GM19043 (cell line): ENCODE results near the gene TMSB15C.

Experiments
- ATAC-seq: cut with Tn5 transposase; IDR thresholded peaks from one replicate; pipeline ENCODE4 v1.9.1; 2021; ENCODE audit warnings: low read depth; ENCODE audit not compliant: unreplicated experiment

TMSB15C gene

DNA sequence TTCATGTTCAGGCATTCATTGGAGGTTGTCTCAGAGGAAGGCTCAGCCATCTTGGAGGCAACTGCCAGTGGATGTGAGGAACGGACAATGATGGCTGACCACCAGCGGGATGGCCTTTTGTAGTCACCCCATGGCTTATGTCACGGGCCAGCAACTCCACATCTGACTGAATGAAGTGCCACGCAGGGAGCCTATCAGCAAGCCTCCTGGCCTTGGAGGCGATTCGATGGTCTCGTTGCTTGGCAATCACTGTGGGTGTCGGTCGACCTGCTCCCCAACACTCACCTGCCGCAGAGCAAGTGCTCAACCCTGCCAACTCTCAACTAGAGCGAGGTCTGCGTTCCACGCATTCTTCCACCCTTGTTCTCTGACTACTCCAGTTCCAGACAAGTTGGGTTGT lies 28.9 kb downstream of the TMSB15C start:
- no peak for ATAC-seq

DNA sequence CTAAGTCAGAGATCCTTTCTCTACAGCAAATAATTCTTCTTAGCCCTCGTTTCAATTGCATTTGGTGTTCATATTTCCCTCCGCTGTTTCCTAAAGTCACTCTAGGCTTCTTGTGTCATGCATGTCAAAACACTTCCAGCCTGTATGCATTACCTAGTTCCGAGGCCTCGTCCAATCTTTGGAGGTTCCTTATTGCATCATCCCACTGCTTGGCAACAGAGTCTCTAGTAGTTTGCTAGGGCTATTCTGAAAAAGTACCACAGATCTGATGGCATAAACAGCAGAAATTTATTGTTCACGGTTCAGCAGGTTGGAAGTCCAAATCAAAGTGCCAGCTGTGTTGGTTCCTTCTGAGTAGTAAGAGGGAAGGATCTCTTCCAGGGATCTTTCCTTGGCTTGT lies 30.4 kb downstream of the TMSB15C start:
- ATAC-seq = no peak

DNA sequence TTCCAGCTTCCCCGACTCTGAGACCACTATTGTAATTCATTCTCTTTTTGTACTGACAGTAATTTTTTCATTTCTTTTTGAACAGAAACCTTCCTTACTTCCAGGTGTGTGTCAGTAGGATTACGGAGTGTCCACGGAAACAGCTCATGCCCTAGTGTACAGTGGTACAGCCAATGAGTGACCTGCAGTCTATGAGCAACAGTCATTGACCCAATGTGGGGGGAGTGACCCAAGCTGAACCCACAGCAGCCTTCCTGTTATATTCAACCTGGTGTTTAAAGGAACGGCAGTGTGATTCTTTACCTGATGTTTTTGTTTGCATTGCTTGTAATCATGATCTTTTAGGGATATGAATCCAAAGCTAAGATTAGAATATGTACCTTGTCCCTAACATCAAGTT lies 35.0 kb downstream of the TMSB15C start:
- ATAC-seq = no peak

DNA sequence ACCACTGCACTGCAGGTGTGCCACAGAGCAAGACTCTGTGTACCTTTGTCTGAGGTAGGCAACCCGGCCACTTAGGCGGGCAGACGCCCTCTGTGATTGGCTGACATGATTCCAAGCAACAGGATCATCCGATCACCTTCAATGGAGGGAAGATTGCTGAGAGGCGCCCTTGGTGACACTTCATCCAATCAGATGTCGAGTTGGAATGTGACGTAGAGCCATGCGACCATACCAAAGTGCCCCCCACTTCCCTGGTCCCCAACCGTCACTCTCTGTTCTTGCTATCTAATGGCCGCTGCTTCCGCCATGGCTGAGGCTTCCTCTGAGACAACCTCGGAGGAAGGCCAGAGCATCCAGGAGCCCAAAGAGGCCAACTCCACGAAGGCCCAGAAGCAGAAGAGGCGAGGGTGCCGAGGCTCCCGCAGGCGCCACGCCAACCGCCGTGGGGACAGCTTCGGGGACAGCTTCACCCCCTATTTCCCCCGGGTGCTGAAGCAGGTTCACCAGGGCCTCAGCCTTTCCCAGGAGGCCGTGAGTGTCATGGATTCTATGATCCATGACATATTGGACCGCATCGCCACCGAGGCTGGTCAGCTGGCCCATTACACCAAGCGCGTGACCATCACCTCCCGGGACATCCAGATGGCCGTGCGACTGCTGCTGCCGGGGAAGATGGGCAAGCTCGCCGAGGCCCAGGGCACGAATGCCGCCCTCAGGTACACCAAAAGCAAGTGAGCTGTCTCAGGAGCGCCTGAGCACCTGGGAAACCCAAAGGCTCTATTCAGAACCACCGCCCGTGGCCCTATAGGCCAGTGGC lies 36.1 kb downstream of the TMSB15C start, which contains the start of gene H2BW2:
Gene H2BW2 (plus strand): TSS at position 268 of the 817 bp plus-strand sequence. CDS start 39 bp downstream, at position 307.
- ATAC-seq = no peak
